ENCODE measurements around the gene GMCL2.

GRCh38 chr5:178191661-178192060 lies 4.5 kb upstream of the GMCL2 start:
- TF ChIP-seq CTCF (IDR thresholded peaks at IDR 0.05; ENCODE audit: poor library complexity) (no peak), EZH2phosphoT487 (IDR thresholded peaks at IDR 0.05; ENCODE audit: low read depth, severe bottlenecking, unreplicated experiment) (no peak), EZH2 (IDR thresholded peaks at IDR 0.05; ENCODE audit: borderline replicate concordance) (no peak)
